Erythroblast (primary cell): ENCODE measurements around the gene WSCD1.

Experiments
- GATA1 ChIP-seq: IDR thresholded peaks from 2 replicates; pipeline ENCODE4 v1.6.1; 2011; ENCODE audit warnings: low read depth, mild to moderate bottlenecking, control low read depth, low read length, moderate library complexity
- POLR2A ChIP-seq: IDR thresholded peaks from 2 replicates; pipeline ENCODE4 v1.6.1; 2011; ENCODE audit warnings: mild to moderate bottlenecking, low read length

- no peak for TF ChIP-seq GATA1
- TF ChIP-seq POLR2A, result no peak
Observed at GRCh38 chr17:6110088-6110487, 39.9 kb downstream of the WSCD1 start.
